Stimulated activated CD4-positive, alpha-beta T cell treated with anti-CD3 and anti-CD28 coated beads, Interleukin-1b, Interleukin-23, amount 100 ng/mL, for 1 hour (primary cell): ENCODE results near the gene SEPTIN12.

ENCODE experiments used
- DNase-seq, 2 donors: peaks; one replicate each; pipeline ENCODE4 v3.0.0-alpha.2; 2020; ENCODE audit warnings: low read depth in 2 of 2

The SEPTIN12 gene

DNA sequence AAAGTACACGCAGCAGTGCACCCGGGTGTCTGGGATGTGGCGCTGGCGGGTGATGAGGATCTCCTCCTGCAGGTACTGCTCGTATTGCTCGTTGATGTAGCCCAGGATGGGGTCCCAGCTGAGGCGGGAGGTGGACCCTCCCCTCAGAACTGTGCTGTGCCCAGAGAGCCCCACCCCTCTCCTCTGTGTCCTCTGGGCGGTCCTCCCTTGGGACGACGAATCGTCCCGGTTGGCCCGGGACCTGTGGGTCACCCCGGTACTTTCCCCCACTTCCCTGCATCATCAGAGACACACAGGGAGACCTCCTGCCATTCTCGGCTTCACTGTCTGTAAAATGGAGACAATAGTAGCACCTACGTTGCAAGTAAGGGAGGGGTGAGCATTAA, 4.2 kb downstream of the SEPTIN12 start:
- DNase-seq, result no peak

DNA sequence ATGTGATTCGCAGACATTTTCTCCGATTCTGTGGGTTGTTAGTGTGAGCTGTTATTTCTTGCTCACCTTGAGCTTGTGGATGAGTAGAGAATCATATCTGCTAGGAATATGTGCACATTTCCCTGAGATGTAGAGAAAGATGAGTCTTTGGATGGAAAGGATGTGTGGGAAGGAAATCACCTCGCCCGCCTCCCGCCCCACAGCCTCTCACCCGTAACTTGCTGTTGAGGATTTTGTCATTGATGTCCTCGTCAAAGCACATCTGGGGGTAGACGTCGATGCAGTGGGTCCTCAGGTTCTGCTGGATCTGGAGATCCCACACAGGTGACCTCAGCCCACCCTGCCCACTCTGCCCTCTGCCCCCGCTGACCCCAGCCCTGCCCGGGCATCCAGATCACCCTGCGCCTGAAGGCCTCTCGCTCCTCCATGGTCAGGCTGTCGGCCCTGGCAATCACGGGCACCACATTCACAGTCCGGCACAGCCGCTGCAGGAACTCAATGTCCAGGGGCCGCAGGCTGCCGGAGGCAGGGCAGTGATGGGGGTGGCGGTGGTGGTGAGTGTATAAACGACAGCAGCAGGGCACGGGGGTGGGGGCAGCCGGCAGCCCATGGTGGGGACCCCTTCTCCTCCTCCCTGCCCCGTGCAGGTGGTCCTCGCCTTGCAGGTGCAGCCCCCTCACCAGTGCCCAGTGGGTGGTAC, 4.7 kb downstream of the SEPTIN12 start:
- no peak for DNase-seq

DNA sequence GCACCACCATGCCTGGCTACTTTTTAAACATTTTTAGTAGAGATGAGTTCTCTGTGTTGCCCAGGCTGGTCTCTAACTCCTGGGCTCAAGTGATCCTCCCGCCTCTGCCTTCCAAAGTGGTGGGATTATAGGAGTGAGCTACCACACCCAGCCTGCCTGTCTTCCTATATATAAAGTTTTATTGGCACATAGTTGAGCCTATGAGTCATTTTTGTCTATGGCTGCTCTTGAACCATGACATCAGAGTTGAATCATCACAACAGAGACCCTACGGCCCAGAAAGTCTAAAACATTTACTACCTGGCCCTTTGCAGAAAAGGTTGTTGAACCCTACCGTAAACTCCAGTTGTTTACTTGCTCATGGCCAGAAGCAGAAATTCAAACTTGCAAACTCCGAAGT, 7.9 kb downstream of the SEPTIN12 start:
- no peak for DNase-seq

DNA sequence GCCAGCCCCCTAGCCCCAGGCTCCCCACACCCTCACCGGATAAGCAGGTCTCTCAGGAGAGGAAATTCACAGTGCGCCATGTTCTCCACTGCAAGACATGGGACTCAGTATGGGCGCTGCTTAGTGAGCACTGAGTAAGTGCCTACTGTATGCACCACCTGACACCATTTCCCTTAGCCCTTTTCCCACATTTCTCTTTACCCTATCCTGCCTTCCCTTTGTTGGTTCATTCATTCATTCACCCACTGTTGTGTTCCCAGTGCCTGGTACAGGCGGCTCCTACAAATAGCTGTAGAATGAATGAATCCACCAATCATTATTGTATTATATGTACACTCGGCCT, 10.1 kb downstream of the SEPTIN12 start:
- DNase-seq, result no peak

DNA sequence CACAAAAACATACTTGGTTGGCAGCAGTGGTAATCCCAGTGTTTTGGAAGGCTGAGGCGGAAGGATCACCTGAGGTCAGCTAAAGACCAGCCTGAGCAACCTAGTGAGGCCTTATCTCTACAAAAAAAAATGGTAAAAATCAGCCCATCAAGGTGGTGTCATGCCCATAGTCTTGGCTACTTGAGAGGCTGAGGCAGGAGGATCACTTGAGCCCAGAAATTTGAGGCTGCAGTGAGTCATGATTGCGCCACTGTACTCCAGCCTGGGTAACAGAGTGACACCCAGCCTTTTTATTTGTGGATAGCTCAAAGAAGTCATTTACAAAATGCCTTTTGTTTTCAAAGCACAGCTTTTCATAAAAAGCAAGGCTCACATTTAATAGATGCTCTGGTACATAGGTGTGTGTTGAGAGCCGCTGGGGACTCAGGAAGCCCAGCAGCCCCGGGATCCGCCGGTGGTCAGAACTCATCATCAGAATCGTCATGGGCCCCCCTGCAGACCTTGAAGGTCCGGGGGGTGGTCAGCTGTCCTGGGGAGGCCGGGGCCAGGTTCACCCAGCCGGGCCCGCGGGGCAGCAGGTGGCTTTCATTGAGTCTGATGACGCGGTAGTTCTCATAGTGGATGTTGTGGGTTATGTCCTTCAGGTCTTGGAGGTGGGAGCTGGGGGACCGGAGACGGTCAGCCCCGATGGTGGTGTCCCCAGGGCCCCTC, 10.7 kb downstream of the SEPTIN12 start:
- DNase-seq, result no peak

DNA sequence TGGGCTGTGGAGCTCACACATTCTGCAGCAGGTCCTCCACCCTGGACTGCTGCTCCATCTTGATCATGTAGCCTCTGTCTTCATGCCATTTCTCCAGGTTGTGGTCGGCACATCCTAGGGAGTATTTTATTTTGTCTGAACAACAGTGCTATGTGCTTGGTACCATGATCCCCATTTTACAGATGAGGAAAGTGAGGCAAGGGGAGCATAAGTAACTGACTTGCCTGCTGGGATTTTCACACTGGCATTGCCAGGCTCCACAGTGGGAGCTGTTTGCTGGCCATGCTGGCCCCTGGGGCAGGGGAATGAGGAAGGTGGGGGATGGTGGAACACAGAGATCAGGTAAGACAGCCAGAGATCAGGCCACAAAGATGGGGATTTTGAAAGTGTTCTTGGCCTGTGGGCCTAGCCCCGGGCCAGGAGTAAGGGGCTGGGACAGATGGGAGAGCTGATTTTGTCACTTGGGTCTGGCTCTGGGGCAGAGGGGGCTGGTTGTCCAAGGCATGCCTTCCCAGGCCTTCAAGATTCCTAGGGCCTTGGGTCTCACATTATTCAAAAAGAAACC, 11.9 kb downstream of the SEPTIN12 start:
- no peak for DNase-seq

DNA sequence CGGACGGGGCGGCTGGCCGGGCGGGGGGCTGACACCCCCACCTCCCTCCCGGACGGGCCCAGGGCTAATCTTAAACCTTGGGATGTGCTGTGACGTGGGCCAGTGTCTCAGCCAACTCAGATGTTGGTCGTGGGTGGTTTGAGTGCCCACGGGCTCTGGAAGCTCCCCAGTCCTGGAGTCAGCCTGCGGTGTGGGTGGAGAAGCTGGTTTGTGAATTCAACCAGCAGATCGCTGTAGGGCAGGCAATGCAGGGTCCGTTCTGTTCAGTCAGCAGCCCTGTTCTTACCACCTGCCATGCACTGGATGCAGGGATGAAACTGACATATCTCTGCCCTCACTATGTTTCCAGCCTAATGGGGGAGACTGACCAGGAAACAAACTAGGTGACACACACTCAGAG, 13.1 kb downstream of the SEPTIN12 start:
- no peak for DNase-seq

DNA sequence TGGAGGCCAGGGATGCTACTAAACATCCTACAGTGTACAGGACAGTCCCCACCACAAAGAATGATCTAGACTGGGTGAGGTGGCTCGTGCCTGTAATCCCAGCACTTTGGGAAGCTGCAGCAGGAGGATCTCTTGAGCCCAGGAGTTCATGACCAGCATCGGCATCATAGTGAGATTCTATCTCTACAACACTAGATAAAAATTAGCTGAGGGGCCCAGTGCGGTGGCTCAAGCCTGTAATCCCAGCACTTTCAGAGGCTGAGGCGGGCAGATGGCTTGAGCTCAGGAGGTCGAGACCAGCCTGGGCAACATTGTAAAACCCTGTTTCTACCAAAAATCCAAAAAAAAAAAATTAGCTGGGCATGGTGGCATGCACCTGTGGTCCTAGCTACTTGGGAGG, 15.8 kb downstream of the SEPTIN12 start:
- DNase-seq, result no peak

DNA sequence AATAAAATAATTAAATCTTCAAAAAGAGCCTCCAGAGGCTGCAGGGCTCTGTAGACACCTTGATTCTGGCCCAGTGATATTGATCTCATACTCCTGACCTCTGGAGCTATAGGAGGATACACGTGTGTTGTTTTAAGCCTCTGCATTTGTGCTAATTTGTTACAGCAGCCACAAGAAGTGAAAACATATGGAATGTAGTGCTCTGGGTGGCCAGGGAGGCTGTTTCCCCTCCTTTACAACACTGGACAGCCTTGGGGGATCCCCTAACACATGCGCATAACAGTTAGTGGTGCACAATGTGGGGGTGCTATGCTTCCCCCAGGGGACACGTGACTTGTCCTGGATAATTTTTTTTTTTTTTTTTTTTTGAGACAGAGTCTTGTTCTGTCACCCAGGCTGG, 16.5 kb downstream of the SEPTIN12 start:
- no peak for DNase-seq

DNA sequence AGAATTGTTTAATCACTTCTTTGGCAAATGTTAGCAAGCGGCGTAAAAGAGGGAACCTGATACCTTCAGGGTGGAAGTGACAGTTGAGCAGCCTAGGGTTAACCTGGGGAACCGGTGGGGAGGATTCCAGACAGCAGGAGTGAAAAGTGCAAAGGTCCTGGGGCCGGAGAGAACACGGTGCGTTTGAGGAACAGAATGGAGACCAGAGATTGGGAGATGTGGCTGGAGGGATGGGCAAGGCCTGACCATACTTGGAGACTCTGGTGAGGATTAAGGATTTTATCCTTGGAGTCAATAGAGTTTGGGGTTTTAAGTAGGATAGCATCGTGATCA, 18.9 kb downstream of the SEPTIN12 start:
- DNase-seq, result no peak

DNA sequence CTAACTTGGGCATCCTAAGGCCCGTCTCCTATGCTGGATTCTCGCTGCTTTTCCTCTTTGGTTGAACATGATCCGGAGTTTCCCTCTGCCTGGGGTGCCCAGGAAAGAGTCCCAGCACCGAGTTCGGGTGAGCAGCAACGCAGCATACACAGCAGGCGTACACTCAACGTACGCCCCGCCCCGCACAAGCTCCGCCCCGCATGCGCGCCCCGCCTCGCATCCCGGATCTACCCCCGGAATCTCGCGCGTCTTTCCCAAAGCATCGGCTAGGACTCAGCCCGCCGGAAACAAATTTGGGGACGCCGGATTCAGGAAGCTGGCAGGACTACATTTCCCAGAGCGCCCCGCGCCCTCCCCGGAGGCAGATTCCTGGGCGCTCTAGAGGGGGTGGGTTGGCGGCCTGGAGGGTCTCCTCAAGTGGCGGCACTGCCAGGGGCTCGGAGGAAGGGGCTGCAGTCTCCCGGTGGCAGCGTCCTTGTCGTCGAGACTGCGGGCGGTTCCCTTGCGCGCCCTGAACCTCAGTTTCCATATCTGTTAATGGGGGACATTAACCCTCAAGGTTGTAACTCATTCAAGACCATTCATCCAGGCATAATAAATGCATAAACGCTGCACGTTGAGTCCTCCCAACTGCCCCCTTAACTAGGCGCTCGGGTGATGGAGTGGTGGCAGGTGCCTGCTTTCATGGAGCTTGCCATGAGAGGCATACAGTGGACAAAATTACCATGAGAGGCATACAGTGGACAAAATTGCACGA, 19.4 kb downstream of the SEPTIN12 start:
- DNase-seq, result peak; percentile 58 to 78

DNA sequence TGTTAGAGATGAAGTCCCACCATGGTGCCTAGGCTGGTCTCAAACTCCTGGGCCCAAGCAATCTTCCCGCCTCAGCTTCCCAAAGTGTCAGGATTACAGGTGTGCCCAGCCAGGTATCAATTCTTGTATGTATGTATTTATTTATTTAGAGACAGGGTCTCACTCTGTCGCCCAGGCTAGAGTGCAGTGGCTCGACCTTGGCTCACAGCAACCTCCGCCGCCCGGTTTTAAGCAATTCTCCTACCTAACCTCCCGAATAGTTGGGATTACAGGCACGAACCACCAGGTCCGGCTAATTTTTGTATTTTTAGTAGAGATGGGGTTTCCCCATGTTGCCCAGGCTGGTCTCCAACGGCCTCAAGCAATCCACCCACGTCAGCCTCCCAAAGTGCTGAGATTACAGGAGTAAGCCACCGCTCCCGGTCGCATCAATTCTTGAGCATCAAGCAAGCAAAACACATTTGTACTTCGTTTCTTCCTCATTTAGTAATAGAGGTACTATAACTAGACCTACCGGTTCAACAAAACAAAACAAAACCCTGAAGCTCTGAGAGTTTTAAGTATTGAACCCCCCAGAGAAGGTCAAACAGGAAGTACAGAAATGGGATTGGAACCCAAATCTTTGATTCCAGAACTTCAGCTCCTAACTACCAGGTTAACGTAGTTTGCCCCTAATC, 20.1 kb downstream of the SEPTIN12 start:
- no peak for DNase-seq

DNA sequence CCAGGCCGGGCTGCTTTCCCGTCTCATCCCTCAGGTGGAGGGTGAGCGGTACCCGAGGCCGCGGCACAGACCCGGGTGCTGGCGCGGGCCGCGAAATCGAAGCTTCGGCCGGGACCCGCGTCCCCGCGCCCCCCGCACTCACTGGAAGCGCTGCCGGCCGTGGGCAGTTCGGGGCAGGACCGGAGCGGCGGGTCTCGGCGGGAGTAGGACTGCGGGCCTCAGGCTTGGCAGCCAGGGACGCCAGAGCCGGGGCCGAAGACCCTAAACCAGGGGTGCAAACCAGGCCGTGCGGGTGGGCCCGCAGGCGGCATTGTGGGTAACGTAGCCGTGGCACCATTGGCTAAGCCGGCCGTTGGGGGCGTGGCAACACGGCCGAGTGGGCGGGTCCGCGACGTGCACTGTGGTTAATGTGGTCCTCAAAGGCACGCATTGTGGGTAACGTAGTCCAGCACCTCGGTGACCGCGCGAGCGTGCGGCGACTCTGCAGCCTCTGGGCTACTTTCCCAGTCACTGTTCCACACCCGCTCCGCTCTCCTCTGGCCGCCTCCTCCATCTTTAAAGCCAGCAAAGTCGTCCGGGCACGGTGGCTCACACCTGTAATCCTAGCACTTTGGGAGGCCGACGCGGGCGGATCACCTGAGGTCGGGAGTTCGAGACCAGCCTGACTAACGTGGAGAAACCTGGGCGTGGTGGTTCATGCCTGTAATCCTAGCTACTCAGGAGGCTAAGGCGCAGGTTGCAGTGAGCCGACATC, 21.1 kb downstream of the SEPTIN12 start, which contains the start of gene ZNF500:
ZNF500 (minus strand) TSS at position 288 of the 754 bp plus-strand sequence. CDS start 1,184 bp downstream, outside the sequence.
- peak; percentile 82 to 98 for DNase-seq

DNA sequence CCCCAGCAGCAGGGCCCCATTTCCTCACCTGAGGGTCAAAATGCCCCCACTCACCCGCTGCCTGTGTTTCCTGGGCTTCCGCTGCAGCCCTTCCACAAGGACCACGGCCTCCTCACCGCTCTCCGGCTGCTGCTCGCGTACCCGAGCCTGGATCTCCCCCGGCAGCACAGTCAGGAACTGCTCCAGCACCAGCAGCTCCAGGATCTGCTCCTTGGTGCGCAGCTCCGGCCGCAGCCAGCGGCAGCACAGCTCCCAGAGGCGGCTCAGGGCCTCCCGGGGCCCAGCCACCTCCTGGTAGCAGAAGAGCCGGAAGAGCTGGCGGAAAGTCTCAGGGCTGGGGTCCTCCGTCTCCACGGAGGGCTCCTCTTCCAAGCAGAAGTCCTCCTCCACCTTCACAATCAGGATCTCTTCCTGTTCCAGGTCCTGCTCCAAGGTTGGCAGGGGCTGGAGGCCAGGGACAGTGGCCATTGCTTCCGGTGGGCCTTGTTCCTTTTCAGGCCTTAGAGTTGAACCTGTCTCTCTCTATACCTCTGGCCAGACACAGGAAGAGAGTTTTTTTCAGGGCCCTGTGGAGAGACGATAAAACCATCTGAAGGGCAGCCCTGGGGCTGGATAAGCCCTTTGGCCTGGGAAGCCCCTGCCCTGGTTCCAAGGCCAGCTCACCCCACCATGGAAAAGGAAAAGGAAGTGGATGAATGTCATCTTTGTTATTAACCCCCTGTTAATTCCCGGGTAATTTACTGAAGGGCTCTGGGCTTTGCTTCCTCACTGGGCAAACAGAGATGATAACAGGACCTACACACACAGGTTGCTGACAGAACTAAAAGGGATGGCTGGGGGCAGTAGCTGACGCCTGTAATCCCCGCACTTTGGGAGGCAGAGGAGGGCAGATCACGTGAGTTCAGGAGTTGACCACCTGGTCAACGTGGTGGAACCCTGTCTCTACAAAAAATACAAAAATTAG, 22.4 kb downstream of the SEPTIN12 start:
- DNase-seq, result no peak

DNA sequence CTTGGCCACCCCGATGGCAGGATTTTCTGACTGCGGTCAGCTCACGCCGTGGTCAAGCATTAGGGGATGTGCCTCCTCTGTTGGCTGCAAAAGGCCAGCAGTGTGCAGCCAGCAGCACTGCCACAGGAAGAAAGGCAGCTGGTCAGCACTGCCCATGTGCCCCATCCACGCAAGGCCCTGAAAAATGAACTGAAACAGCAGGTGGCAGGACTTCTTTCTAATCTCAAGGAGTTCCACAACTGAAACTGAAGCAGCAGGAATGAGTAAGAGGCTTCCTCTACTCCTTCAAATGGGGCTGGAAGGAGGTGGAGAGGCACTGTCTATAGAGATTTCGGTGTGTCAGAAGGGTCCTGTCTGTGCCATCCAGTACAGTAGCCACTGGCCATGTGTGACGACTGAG, 24.4 kb downstream of the SEPTIN12 start:
- no peak for DNase-seq

DNA sequence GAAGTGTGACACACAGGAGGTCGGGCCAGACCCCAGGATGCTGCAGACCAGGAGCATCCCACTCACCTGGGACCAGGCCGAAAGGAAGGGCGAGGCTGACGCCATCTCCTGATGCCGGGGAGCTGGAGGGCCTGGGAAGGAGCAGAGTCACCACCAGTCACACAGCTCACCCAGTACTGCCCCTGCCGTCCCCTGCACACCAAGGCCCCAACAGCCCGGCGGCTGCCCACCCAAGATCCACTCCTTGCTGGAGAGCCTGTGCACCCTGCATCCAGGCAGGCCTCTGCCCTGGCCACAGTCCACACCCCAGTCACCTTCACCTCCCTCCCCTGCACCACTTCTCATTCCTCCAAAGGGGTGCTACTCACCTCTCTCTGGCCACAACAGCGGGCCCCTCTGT, 25.9 kb downstream of the SEPTIN12 start:
- no peak for DNase-seq

DNA sequence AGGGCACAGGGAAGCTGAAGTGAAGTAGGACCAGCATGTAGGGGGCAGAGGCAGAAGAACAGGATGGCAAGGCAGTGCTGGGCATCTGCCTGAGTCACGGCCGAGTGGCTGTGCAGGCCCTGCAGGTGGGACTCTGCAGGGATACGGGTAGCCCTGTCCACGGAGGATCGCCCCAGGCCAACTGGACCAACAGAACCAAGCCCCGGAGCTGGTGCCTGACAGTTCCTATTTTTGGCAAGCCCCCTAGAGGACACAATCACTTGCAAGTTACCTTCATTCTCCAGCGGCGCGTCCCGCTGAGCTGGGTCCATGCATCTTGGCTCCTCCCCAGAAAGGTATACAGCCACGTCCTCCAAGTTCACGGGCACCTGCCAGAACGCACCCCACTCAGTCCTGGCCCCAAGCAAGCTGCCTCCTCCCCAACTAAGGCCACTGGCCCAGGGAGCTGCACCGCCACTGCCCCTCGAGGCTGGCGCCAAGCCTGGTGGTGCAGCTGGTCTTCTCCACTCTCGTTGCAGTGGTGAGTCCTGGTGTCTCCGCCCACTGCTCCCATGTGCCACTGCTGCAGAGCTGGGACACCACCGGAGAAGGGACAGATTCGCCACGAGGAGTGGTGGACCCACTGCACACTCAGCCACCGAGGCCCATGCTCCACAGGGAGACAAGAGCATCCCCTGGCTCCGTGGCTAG, 27.8 kb downstream of the SEPTIN12 start:
- no peak for DNase-seq

DNA sequence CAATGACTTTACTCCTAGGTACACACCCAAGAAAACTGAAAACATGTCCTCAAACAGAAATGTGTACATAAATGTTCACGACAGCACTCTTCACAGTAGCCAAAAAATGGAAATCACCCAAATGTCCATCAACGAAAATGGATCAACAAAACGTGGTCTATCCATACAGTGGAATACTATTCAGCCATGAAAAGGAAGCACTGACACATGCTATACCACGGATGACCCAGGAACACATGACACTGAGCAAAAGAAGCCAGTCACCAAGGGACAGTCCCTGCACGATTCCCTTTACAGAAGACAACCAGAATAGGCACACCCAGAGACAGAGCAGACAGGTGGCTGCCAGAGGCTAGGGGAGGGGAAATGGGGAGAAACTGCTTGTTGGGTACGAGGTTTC, 32.5 kb downstream of the SEPTIN12 start:
- DNase-seq, result no peak

DNA sequence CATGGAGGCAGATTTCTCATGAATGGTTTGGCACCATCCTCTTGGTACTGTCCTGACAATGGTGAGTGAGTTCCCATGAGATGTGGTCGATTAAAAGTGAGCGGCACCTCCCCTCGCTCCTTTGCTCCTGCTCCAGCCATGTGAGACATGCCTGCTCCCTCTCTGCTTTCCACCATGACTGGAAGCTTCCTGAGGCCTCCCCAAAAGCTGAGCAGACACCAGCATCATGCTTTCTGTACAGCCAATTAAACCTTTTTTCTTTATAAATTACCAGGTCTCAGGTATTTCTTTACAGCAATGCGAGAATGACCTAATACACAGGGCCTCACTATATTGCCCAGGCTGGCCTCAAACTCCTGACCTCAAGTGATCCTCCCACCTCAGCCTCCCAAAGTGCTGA, 33.3 kb downstream of the SEPTIN12 start:
- DNase-seq, result no peak

DNA sequence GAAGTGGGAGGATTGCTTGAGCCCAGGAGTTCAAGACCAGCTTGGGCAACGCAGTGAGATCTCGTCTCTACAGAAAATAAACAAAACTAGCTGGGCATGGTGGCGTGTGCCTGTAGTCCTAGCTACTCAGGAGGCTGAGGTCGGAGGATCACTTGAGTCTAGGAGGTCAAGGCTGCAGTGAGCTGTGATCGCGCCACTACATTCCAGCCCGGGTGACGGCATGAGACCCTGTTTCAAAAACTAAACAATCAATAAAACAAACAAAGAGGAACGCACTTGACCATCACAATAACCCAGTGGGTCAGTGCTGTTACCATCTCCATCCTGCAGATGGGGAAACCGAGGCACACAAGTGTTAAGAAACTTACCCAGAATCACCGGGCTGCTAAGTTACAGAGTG, 34.9 kb downstream of the SEPTIN12 start:
- DNase-seq, result no peak
